ENCODE results near the gene NUDC. TPM values are rescaled to one million over a fixed set of nuclear protein-coding genes. Genes with fewer than 3 reads are reported as not detected.

Gene NUDC
- total and polyA plus RNA-seq, 2 of the 13 experiments (the other 11 are each of a cell fraction or from before 2014, with no cell fraction given): 34.7 to 104 TPM

DNA sequence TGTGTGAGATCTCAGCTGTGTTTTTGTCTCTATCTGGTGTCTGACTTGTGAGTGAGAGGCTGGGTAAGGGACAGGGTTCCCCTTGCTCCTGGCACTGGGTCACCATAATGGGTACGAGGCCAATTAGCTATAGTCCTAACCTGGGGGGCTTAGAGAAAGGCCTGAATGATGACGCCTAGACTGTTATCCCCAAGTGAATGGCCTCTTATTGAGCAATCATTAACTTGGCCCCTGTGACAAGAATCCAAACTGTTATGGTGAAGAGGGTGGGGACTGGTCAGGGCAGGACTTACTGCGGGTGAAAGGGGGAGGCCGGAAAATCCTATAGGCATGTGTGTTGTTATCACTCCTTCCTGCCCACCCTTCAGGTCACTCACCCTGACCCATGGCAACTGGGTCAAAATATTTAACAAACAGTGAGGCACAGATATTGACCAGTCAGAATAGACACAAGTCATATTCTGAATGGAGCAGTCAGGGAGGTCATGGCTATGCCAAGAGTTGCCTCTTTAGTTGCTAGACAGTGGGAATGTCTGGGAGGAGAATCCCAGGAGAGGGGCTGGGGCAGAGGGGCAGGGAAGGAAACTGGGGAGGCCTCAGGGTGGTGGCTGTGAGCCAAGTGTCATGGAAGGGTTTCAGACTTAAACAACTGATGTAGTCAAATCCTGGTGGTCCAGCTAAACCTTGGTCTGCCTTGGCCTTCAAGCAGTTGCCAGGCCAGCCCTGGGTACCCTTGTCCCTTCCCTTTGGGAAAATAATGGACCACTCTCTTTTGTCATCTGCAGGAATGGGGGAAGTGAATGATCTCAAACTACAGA, 11.0 kb upstream of the NUDC start (continued):
- TF ChIP-seq, protein P1, sequence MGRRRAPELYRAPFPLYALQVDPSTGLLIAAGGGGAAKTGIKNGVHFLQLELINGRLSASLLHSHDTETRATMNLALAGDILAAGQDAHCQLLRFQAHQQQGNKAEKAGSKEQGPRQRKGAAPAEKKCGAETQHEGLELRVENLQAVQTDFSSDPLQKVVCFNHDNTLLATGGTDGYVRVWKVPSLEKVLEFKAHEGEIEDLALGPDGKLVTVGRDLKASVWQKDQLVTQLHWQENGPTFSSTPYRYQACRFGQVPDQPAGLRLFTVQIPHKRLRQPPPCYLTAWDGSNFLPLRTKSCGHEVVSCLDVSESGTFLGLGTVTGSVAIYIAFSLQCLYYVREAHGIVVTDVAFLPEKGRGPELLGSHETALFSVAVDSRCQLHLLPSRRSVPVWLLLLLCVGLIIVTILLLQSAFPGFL (CRISPR knock-in tag; IDR thresholded peaks at IDR 0.05): no peak
- TF ChIP-seq SALL1 (CRISPR knock-in tag; IDR thresholded peaks at IDR 0.05): peak; percentile 94
- TF ChIP-seq ZNF263 (CRISPR knock-in tag; IDR thresholded peaks at IDR 0.05): no peak
- TF ChIP-seq HBP1 (CRISPR knock-in tag; IDR thresholded peaks at IDR 0.05; ENCODE audit: low read depth): peak; percentile 48; the same call in 1 of the 2 replicates
- no peak for TF ChIP-seq KAT2B (IDR thresholded peaks at IDR 0.05; ENCODE audit: borderline replicate concordance, low read depth, low read length)
- 0 out of 2 replicates have a peak, but pooled peaks have one; percentile 40 for TF ChIP-seq ZZZ3 (CRISPR knock-in tag; IDR thresholded peaks at IDR 0.05; ENCODE audit: borderline replicate concordance)
- TF ChIP-seq MLX (CRISPR knock-in tag; IDR thresholded peaks at IDR 0.05): no peak; the same call in 1 of the 2 replicates
- TF ChIP-seq HOXA3 (CRISPR knock-in tag; IDR thresholded peaks at IDR 0.05): peak; percentile 44; the same call in 1 of the 2 replicates
- no peak for TF ChIP-seq ZNF142 (CRISPR knock-in tag; IDR thresholded peaks at IDR 0.05)
- TF ChIP-seq, protein P2, sequence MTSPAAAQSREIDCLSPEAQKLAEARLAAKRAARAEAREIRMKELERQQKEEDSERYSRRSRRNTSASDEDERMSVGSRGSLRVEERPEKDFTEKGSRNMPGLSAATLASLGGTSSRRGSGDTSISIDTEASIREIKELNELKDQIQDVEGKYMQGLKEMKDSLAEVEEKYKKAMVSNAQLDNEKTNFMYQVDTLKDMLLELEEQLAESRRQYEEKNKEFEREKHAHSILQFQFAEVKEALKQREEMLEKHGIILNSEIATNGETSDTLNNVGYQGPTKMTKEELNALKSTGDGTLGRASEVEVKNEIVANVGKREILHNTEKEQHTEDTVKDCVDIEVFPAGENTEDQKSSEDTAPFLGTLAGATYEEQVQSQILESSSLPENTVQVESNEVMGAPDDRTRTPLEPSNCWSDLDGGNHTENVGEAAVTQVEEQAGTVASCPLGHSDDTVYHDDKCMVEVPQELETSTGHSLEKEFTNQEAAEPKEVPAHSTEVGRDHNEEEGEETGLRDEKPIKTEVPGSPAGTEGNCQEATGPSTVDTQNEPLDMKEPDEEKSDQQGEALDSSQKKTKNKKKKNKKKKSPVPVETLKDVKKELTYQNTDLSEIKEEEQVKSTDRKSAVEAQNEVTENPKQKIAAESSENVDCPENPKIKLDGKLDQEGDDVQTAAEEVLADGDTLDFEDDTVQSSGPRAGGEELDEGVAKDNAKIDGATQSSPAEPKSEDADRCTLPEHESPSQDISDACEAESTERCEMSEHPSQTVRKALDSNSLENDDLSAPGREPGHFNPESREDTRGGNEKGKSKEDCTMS (CRISPR knock-in tag; conservative IDR thresholded peaks at IDR 0.05): no peak
- no peak for TF ChIP-seq RBM39 (IDR thresholded peaks at IDR 0.05; ENCODE audit: low read depth, low read length, poor library complexity, severe bottlenecking)

Measured in HepG2 (cell line).